ENCODE data around the gene RAPGEF5.

RAPGEF5 gene

GRCh38 chr7:22255342-22255741, 101.6 kb downstream of the RAPGEF5 start:
- Histone ChIP-seq H3K27ac (ENCODE audit: low read length) (no peak overlapping the region), H3K36me3 (ENCODE audit: control insufficient read depth in 1 of 2, insufficient read depth in 2 of 2, low read length in 2 of 2) (no peaks in the 10 kb centered on the region), H3K4me3 (ENCODE audit: low read depth in 1 of 2, low read length in 2 of 2) (no peak overlapping the region), H3K9me3 (ENCODE audit: control insufficient read depth in 1 of 2, low read length in 2 of 2) (no peaks in the 10 kb centered on the region), H3K4me1 (ENCODE audit: control insufficient read depth in 1 of 2, insufficient read depth in 2 of 2, low read length in 2 of 2) (peaks cover 0 to 5% of the 10 kb centered on the region in 2 donors), H3K27me3 (ENCODE audit: low read depth, low read length) (no peaks in the 10 kb centered on the region)

- H3K27me3 ChIP-seq (ENCODE audit: low read depth, low read length), result no peaks in the 10 kb centered on the region
- no peak overlapping the region for H3K4me3 ChIP-seq (ENCODE audit: low read depth in 1 of 2, low read length in 2 of 2)
- no peaks in the 10 kb centered on the region for H3K36me3 ChIP-seq (ENCODE audit: control insufficient read depth in 1 of 2, insufficient read depth in 2 of 2, low read length in 2 of 2)
- H3K4me1 ChIP-seq (ENCODE audit: control insufficient read depth in 1 of 2, insufficient read depth in 2 of 2, low read length in 2 of 2), result peaks cover 0 to 5% of the 10 kb centered on the region in 2 donors
- H3K27ac ChIP-seq (ENCODE audit: low read length), result no peak overlapping the region
- no peaks in the 10 kb centered on the region for H3K9me3 ChIP-seq (ENCODE audit: control insufficient read depth in 1 of 2, low read length in 2 of 2)
Observed at GRCh38 chr7:22252936-22253536, 103.9 kb downstream of the RAPGEF5 start.

- Histone ChIP-seq H3K4me3 (ENCODE audit: low read depth in 1 of 2, low read length in 2 of 2) (no peak overlapping the region), H3K4me1 (ENCODE audit: control insufficient read depth in 1 of 2, insufficient read depth in 2 of 2, low read length in 2 of 2) (peaks cover 0 to 5% of the 10 kb centered on the region in 2 donors), H3K36me3 (ENCODE audit: control insufficient read depth in 1 of 2, insufficient read depth in 2 of 2, low read length in 2 of 2) (no peaks in the 10 kb centered on the region), H3K27me3 (ENCODE audit: low read depth, low read length) (no peaks in the 10 kb centered on the region), H3K27ac (ENCODE audit: low read length) (no peak overlapping the region), H3K9me3 (ENCODE audit: control insufficient read depth in 1 of 2, low read length in 2 of 2) (no peaks in the 10 kb centered on the region)
Observed at GRCh38 chr7:22252016-22252415, 104.9 kb downstream of the RAPGEF5 start.

- Histone ChIP-seq H3K4me3 (ENCODE audit: low read depth in 1 of 2, low read length in 2 of 2) (no peak overlapping the region), H3K36me3 (ENCODE audit: control insufficient read depth in 1 of 2, insufficient read depth in 2 of 2, low read length in 2 of 2) (no peaks in the 10 kb centered on the region), H3K27me3 (ENCODE audit: low read depth, low read length) (no peaks in the 10 kb centered on the region), H3K27ac (ENCODE audit: low read length) (no peak overlapping the region), H3K4me1 (ENCODE audit: control insufficient read depth in 1 of 2, insufficient read depth in 2 of 2, low read length in 2 of 2) (peaks cover 0 to under 1% of the 10 kb centered on the region in 2 donors), H3K9me3 (ENCODE audit: control insufficient read depth in 1 of 2, low read length in 2 of 2) (no peaks in the 10 kb centered on the region)
Observed at GRCh38 chr7:22251281-22251680, 105.7 kb downstream of the RAPGEF5 start.

GRCh38 chr7:22250390-22250789, 106.6 kb downstream of the RAPGEF5 start:
- no peaks in the 10 kb centered on the region for H3K9me3 ChIP-seq (ENCODE audit: control insufficient read depth in 1 of 2, low read length in 2 of 2)

GRCh38 chr7:22248111-22248809, 108.7 kb downstream of the RAPGEF5 start:
- Histone ChIP-seq H3K4me1 (ENCODE audit: control insufficient read depth in 1 of 2, insufficient read depth in 2 of 2, low read length in 2 of 2) (no peaks in the 10 kb centered on the region), H3K9me3 (ENCODE audit: control insufficient read depth in 1 of 2, low read length in 2 of 2) (no peaks in the 10 kb centered on the region), H3K27ac (ENCODE audit: low read length) (no peak overlapping the region), H3K27me3 (ENCODE audit: low read depth, low read length) (no peaks in the 10 kb centered on the region), H3K36me3 (ENCODE audit: control insufficient read depth in 1 of 2, insufficient read depth in 2 of 2, low read length in 2 of 2) (no peaks in the 10 kb centered on the region), H3K4me3 (ENCODE audit: low read depth in 1 of 2, low read length in 2 of 2) (no peak overlapping the region)

More at GRCh38 chr7:22250390-22250789, 106.6 kb downstream of the RAPGEF5 start:
- no peaks in the 10 kb centered on the region for H3K36me3 ChIP-seq (ENCODE audit: control insufficient read depth in 1 of 2, insufficient read depth in 2 of 2, low read length in 2 of 2)
- H3K4me1 ChIP-seq (ENCODE audit: control insufficient read depth in 1 of 2, insufficient read depth in 2 of 2, low read length in 2 of 2), result no peaks in the 10 kb centered on the region
- no peaks in the 10 kb centered on the region for H3K27me3 ChIP-seq (ENCODE audit: low read depth, low read length)
- H3K27ac ChIP-seq (ENCODE audit: low read length), result no peak overlapping the region
- no peak overlapping the region for H3K4me3 ChIP-seq (ENCODE audit: low read depth in 1 of 2, low read length in 2 of 2)

- Histone ChIP-seq H3K9me3 (ENCODE audit: control insufficient read depth in 1 of 2, low read length in 2 of 2) (no peaks in the 10 kb centered on the region), H3K4me1 (ENCODE audit: control insufficient read depth in 1 of 2, insufficient read depth in 2 of 2, low read length in 2 of 2) (no peaks in the 10 kb centered on the region), H3K4me3 (ENCODE audit: low read depth in 1 of 2, low read length in 2 of 2) (no peak overlapping the region), H3K27me3 (ENCODE audit: low read depth, low read length) (no peaks in the 10 kb centered on the region), H3K27ac (ENCODE audit: low read length) (no peak overlapping the region), H3K36me3 (ENCODE audit: control insufficient read depth in 1 of 2, insufficient read depth in 2 of 2, low read length in 2 of 2) (no peaks in the 10 kb centered on the region)
Observed at GRCh38 chr7:22241805-22242390, 115.1 kb downstream of the RAPGEF5 start.

- no peaks in the 10 kb centered on the region for H3K27me3 ChIP-seq (ENCODE audit: low read depth, low read length)
- no peaks in the 10 kb centered on the region for H3K36me3 ChIP-seq (ENCODE audit: control insufficient read depth in 1 of 2, insufficient read depth in 2 of 2, low read length in 2 of 2)
- H3K4me3 ChIP-seq (ENCODE audit: low read depth in 1 of 2, low read length in 2 of 2), result no peak overlapping the region
- no peaks in the 10 kb centered on the region for H3K9me3 ChIP-seq (ENCODE audit: control insufficient read depth in 1 of 2, low read length in 2 of 2)
- H3K4me1 ChIP-seq (ENCODE audit: control insufficient read depth in 1 of 2, insufficient read depth in 2 of 2, low read length in 2 of 2), result no peaks in the 10 kb centered on the region
- H3K27ac ChIP-seq (ENCODE audit: low read length), result no peak overlapping the region
Observed at GRCh38 chr7:22240904-22241571, 115.9 kb downstream of the RAPGEF5 start.

GRCh38 chr7:22238354-22239311, 118.3 kb downstream of the RAPGEF5 start:
- Histone ChIP-seq H3K36me3 (ENCODE audit: control insufficient read depth in 1 of 2, insufficient read depth in 2 of 2, low read length in 2 of 2) (no peaks in the 10 kb centered on the region), H3K9me3 (ENCODE audit: control insufficient read depth in 1 of 2, low read length in 2 of 2) (no peaks in the 10 kb centered on the region), H3K27ac (ENCODE audit: low read length) (no peak overlapping the region), H3K4me1 (ENCODE audit: control insufficient read depth in 1 of 2, insufficient read depth in 2 of 2, low read length in 2 of 2) (no peaks in the 10 kb centered on the region), H3K27me3 (ENCODE audit: low read depth, low read length) (no peaks in the 10 kb centered on the region), H3K4me3 (ENCODE audit: low read depth in 1 of 2, low read length in 2 of 2) (no peak overlapping the region)

- H3K27ac ChIP-seq (ENCODE audit: low read length), result no peak overlapping the region
- H3K9me3 ChIP-seq (ENCODE audit: control insufficient read depth in 1 of 2, low read length in 2 of 2), result no peaks in the 10 kb centered on the region
- H3K36me3 ChIP-seq (ENCODE audit: control insufficient read depth in 1 of 2, insufficient read depth in 2 of 2, low read length in 2 of 2), result no peaks in the 10 kb centered on the region
- no peaks in the 10 kb centered on the region for H3K27me3 ChIP-seq (ENCODE audit: low read depth, low read length)
- H3K4me1 ChIP-seq (ENCODE audit: control insufficient read depth in 1 of 2, insufficient read depth in 2 of 2, low read length in 2 of 2), result no peaks in the 10 kb centered on the region
- H3K4me3 ChIP-seq (ENCODE audit: low read depth in 1 of 2, low read length in 2 of 2), result no peak overlapping the region
Observed at GRCh38 chr7:22235134-22235533, 121.8 kb downstream of the RAPGEF5 start.

All from muscle layer of duodenum (tissue), 2 donors.